Natural killer cell (primary cell): ENCODE measurements around the gene OAS3. TPM values are rescaled to one million over a fixed set of nuclear protein-coding genes. Genes with fewer than 3 reads are reported as not detected.

Experiments
- ATAC-seq, 3 donors: fragments of 150-1000 bp in 2 of 3; fragments of 200-7000 bp in 1 of 3; cut with Tn5 transposase; 1 replicate in 1 of 3; 2 replicates in 2 of 3; pipeline ENCODE4 v1.10.0; 2021; ENCODE audit warnings: mild to moderate bottlenecking in 2 of 3, moderate library complexity in 2 of 3
- DNase-seq, 2 donors: peaks; one replicate each; pipeline versions ENCODE4 v3.0.0 to v3.0.0-alpha.2; 2013 to 2021; ENCODE audit warnings: mixed read lengths in 1 of 2
- H3K27ac ChIP-seq: one replicate; pipeline ENCODE4 v1.5.1; 2013; ENCODE audit warnings: mild to moderate bottlenecking, low read length
- H3K27me3 ChIP-seq: one replicate; pipeline ENCODE4 v1.6.1; 2013; ENCODE audit warnings: low read length; ENCODE audit not compliant: control insufficient read depth, insufficient read depth
- H3K36me3 ChIP-seq: one replicate; pipeline ENCODE4 v1.6.1; 2013; ENCODE audit warnings: low read length; ENCODE audit not compliant: control insufficient read depth, insufficient read depth
- H3K4me1 ChIP-seq: one replicate; pipeline ENCODE4 v1.6.1; 2013; ENCODE audit warnings: low read length; ENCODE audit not compliant: control insufficient read depth, insufficient read depth
- H3K4me3 ChIP-seq: one replicate; pipeline ENCODE4 v1.5.1; 2013; ENCODE audit warnings: low read length
- H3K9me3 ChIP-seq: one replicate; pipeline ENCODE4 v1.6.1; 2013; ENCODE audit warnings: low read length; ENCODE audit not compliant: control insufficient read depth, insufficient read depth
- H3K27ac Mint-ChIP-seq, 2 donors: one replicate each; pipeline ENCODE4 v1.8.0; 2022; ENCODE audit warnings: mild to moderate bottlenecking in 2 of 2, mixed read lengths in 2 of 2, moderate library complexity in 1 of 2
- H3K27me3 Mint-ChIP-seq, 2 donors: one replicate each; pipeline ENCODE4 v1.8.0; 2022; ENCODE audit warnings: low read depth in 2 of 2, mixed read lengths in 2 of 2
- H3K36me3 Mint-ChIP-seq: one replicate; pipeline ENCODE4 v1.8.0; 2022; ENCODE audit warnings: mixed read lengths
- H3K4me1 Mint-ChIP-seq, 2 donors: one replicate each; pipeline ENCODE4 v1.8.0; 2022; ENCODE audit warnings: mixed read lengths in 2 of 2
- H3K4me3 Mint-ChIP-seq: one replicate; pipeline ENCODE4 v1.8.0; 2022; ENCODE audit warnings: mild to moderate bottlenecking, moderate library complexity, mixed read lengths
- H3K9me3 Mint-ChIP-seq, 2 donors: one replicate each; pipeline ENCODE4 v1.8.0; 2022; ENCODE audit warnings: mixed read lengths in 2 of 2
- CTCF ChIP-seq: fragments of 200-600 bp; IDR thresholded peaks from one replicate; pipeline ENCODE4 v1.8.0; 2022; ENCODE audit warnings: antibody characterized with exemption
- WGBS: methylation state at CpG from one replicate; pipeline ENCODE4 v1.1.7; 2013; ENCODE audit warnings: missing lambda C conversion rate; ENCODE audit not compliant: insufficient coverage; 5-methylcytosine and 5-hydroxymethylcytosine counted together
- intact Hi-C: fragments of 100-400 bp; cut with micrococcal nuclease; formaldehyde crosslinking; loops from one replicate; pipeline ENCODE4 v1.14.2; 2022
- total RNA-seq, 4 donors: library from RNA; stranded (reverse); fragments of 120-200 nt in 1 of 4; gene quantifications; one replicate each; pipeline versions ENCODE4 v1.2.3 to v1.2.4, GENCODE V29; 2013 to 2022

Gene OAS3
- total RNA-seq, 3 donors from 2014 or later (not counting 1 experiment from before 2014, with no cell fraction given): 8.5 to 24.7 (median 15.4) TPM

- Mint-ChIP-seq H3K9me3 (no peaks in the 10 kb centered on the region), H3K36me3 (no peaks in the 10 kb centered on the region), H3K4me1 (peaks cover 47 to 50% of the 10 kb centered on the region in 2 donors), H3K27ac (peak overlapping the region; percentile 97 to 98), H3K4me3 (peak overlapping the region; percentile 82), H3K27me3 (no peaks in the 10 kb centered on the region)
- Histone ChIP-seq H3K27me3 (no peaks in the 10 kb centered on the region), H3K9me3 (no peaks in the 10 kb centered on the region), H3K4me1 (peaks cover 19% of the 10 kb centered on the region), H3K27ac (peak overlapping the region; percentile 85), H3K4me3 (peak overlapping the region; percentile 78), H3K36me3 (no peaks in the 10 kb centered on the region)
- DNase-seq (no peak), ATAC-seq (no peak)
- intact Hi-C loops: no loop called here
- TF ChIP-seq CTCF: no peak
- WGBS: 77% methylated on average over 8 of the region's 8 CpGs
Measured at GRCh38 chr12:112977641-112978040, 39.4 kb downstream of the OAS3 start.

- Mint-ChIP-seq H3K27me3 (no peaks in the 10 kb centered on the region), H3K4me1 (peaks cover 52 to 57% of the 10 kb centered on the region in 2 donors), H3K4me3 (peak within 1 kb of the TSS; percentile 82), H3K27ac (peak within 1 kb of the TSS; percentile 97 to 98), H3K36me3 (no peaks in the 10 kb centered on the region), H3K9me3 (no peaks in the 10 kb centered on the region)
- DNase-seq: peak; percentile 47 to 94
- TF ChIP-seq CTCF: no peak
- ATAC-seq: peak; percentile 87 to 95 (median 93)
- no peaks in the 10 kb centered on the region for H3K36me3 ChIP-seq
- H3K9me3 ChIP-seq: no peaks in the 10 kb centered on the region
- 1% methylated on average over 19 of the region's 19 CpGs for WGBS
- peak within 1 kb of the TSS; percentile 78 for H3K4me3 ChIP-seq
- intact Hi-C loops: no loop called here
- H3K27me3 ChIP-seq: no peaks in the 10 kb centered on the region
- H3K27ac ChIP-seq: peak within 1 kb of the TSS; percentile 85
- peaks cover 19% of the 10 kb centered on the region for H3K4me1 ChIP-seq
Measured at GRCh38 chr12:112978163-112979040, 40.1 kb downstream of the OAS3 start, which contains the start of gene OAS2. Gene OAS2, plus strand, starts transcription at chr12:112978519. Its CDS starts 90 bp downstream, at chr12:112978609.

DNA sequence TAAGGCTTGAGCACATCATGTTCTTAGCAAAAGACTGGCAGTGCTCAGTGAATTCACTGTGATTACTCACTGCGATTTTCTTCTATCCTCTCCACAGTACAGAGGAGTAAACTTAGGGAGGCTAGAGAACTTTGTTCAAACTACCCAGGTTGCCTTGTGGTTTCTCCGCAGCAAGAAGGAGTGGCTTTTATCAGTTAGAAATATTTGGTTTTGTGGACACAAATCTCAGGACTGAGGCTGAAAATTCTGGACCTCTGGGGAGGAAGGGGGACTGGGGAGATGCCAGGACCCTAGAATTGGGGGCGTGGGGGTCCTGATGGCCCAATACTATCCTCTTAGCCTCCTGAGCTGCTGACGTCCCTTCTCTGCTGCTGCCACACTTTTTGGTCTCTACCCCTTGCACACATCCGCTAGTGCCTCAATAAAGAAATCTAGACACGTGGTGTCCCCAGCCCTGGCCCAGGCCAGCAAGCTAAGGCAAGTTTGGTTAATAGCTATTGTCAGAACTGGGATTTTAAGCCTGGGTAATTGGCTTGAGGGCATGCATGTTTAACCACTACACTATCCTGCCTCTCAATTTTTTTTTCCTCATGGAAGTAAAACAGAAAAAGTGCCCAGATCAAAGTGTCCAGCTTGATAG lies 40.9 kb downstream of the OAS3 start:
- peak overlapping the region; percentile 82 for H3K4me3 Mint-ChIP-seq
- H3K4me1 ChIP-seq: peaks cover 19% of the 10 kb centered on the region

More for the DNA sequence above, 40.9 kb downstream of the OAS3 start:
- intact Hi-C loops: no loop called here
- 0% methylated on average over 6 of the region's 6 CpGs for WGBS
- no peaks in the 10 kb centered on the region for H3K27me3 Mint-ChIP-seq
- H3K9me3 Mint-ChIP-seq: no peaks in the 10 kb centered on the region
- no peaks in the 10 kb centered on the region for H3K36me3 Mint-ChIP-seq
- peak; percentile 20 to 65 for DNase-seq
- peak; percentile 33 to 61 (median 38) for ATAC-seq
- no peaks in the 10 kb centered on the region for H3K27me3 ChIP-seq
- no peaks in the 10 kb centered on the region for H3K9me3 ChIP-seq
- no peaks in the 10 kb centered on the region for H3K36me3 ChIP-seq
- peak overlapping the region; percentile 78 for H3K4me3 ChIP-seq
- H3K27ac ChIP-seq: peak overlapping the region; percentile 85
- H3K4me1 Mint-ChIP-seq: peaks cover 60 to 65% of the 10 kb centered on the region in 2 donors
- no peak for TF ChIP-seq CTCF
- peak overlapping the region; percentile 97 to 98 for H3K27ac Mint-ChIP-seq
